ENCODE results near the gene AMBRA1.
"Not testable (repeated sequence)": the region's sequence is repeated elsewhere in the genome, so short reads cannot be mapped to it uniquely, and the experiment has no call there.

The AMBRA1 gene

GRCh38 chr11:46529928-46530574 is 63.8 kb downstream of the AMBRA1 start:
- no peak for DNase-seq (ENCODE audit: low spot score)

- DNase-seq (ENCODE audit: low spot score) = no peak
Observed at GRCh38 chr11:46529095-46529905, 64.5 kb downstream of the AMBRA1 start.

- DNase-seq (ENCODE audit: low spot score) = no peak
Observed at GRCh38 chr11:46528445-46529094, 65.3 kb downstream of the AMBRA1 start.

GRCh38 chr11:46527591-46528130 is 66.2 kb downstream of the AMBRA1 start:
- DNase-seq (ENCODE audit: low spot score) = no peak

- DNase-seq (ENCODE audit: low spot score) = no peak
Observed at GRCh38 chr11:46526216-46527215, 67.3 kb downstream of the AMBRA1 start.

- no peak for DNase-seq (ENCODE audit: low spot score)
Observed at GRCh38 chr11:46524201-46524770, 69.5 kb downstream of the AMBRA1 start.

GRCh38 chr11:46523290-46523689 is 70.5 kb downstream of the AMBRA1 start:
- DNase-seq (ENCODE audit: low spot score) = no peak

- no peak for DNase-seq (ENCODE audit: low spot score)
Observed at GRCh38 chr11:46522682-46523281, 71.0 kb downstream of the AMBRA1 start.

- no peak for DNase-seq (ENCODE audit: low spot score)
Observed at GRCh38 chr11:46521961-46522681, 71.7 kb downstream of the AMBRA1 start.

GRCh38 chr11:46520971-46521745 is 72.7 kb downstream of the AMBRA1 start:
- DNase-seq (ENCODE audit: low spot score) = no peak

- no peak for DNase-seq (ENCODE audit: low spot score)
Observed at GRCh38 chr11:46519351-46519750, 74.5 kb downstream of the AMBRA1 start.

- DNase-seq (ENCODE audit: low spot score) = not testable (repeated sequence)
Observed at GRCh38 chr11:46518928-46519327, 74.9 kb downstream of the AMBRA1 start.

- no peak for DNase-seq (ENCODE audit: low spot score)
Observed at GRCh38 chr11:46514370-46514769, 79.5 kb downstream of the AMBRA1 start.

- no peak for DNase-seq (ENCODE audit: low spot score)
Observed at GRCh38 chr11:46513934-46514342, 79.9 kb downstream of the AMBRA1 start.

- no peak for DNase-seq (ENCODE audit: low spot score)
Observed at GRCh38 chr11:46512261-46512881, 81.5 kb downstream of the AMBRA1 start.

- DNase-seq (ENCODE audit: low spot score) = no peak
Observed at GRCh38 chr11:46511342-46511741, 82.5 kb downstream of the AMBRA1 start.

GRCh38 chr11:46508360-46508759 is 85.5 kb downstream of the AMBRA1 start:
- DNase-seq (ENCODE audit: low spot score) = no peak

- no peak for DNase-seq (ENCODE audit: low spot score)
Observed at GRCh38 chr11:46506483-46506791, 87.4 kb downstream of the AMBRA1 start.
